ENCODE measurements around the gene DDI2. TPM values are rescaled to one million over a fixed set of nuclear protein-coding genes. Genes with fewer than 3 reads are reported as not detected.

The DDI2 gene
- polyA plus RNA-seq, 1 experiment = 7.8 TPM

GRCh38 chr1:15605398-15606383 lies 11.6 kb upstream of the DDI2 start:
- CTCF ChIA-PET = no interaction called here
- no peak for TF ChIP-seq CTCF (IDR thresholded peaks at IDR 0.05; ENCODE audit: low read depth, low read length)
- no peaks in the 10 kb centered on the region for H3K27me3 ChIP-seq (ENCODE audit: control insufficient read depth, insufficient read depth, low read length)
- no peak overlapping the region for H3K4me3 ChIP-seq (ENCODE audit: low read depth, low read length)
- no peak for DNase-seq (ENCODE audit: low read depth, low spot score)
- H3K27ac ChIP-seq (ENCODE audit: low read depth, low read length) = no peak overlapping the region
- peaks cover 5% of the 10 kb centered on the region; the same call in 1 of the 2 replicates for H3K9me3 ChIP-seq (ENCODE audit: control insufficient read depth, insufficient read depth, low read length)
- POLR2A ChIA-PET = no interaction called here

GRCh38 chr1:15609631-15610030 lies 7.6 kb upstream of the DDI2 start:
- CTCF ChIA-PET = no interaction called here
- Histone ChIP-seq H3K27me3 (ENCODE audit: control insufficient read depth, insufficient read depth, low read length) (no peaks in the 10 kb centered on the region), H3K4me3 (ENCODE audit: low read depth, low read length) (no peak overlapping the region), H3K27ac (ENCODE audit: low read depth, low read length) (no peak overlapping the region), H3K9me3 (ENCODE audit: control insufficient read depth, insufficient read depth, low read length) (no peaks in the 10 kb centered on the region)
- no peak for DNase-seq (ENCODE audit: low read depth, low spot score)
- no peak for TF ChIP-seq CTCF (IDR thresholded peaks at IDR 0.05; ENCODE audit: low read depth, low read length)
- POLR2A ChIA-PET = interaction anchor here (1.0 kb wide), 1 partner anchor 9 kb away, joined by 3 read pairs; no protein-coding TSS in a partner anchor

GRCh38 chr1:15610167-15610566 lies 7.1 kb upstream of the DDI2 start:
- DNase-seq (ENCODE audit: low read depth, low spot score) = no peak
- Histone ChIP-seq H3K4me3 (ENCODE audit: low read depth, low read length) (no peak overlapping the region), H3K27me3 (ENCODE audit: control insufficient read depth, insufficient read depth, low read length) (no peaks in the 10 kb centered on the region), H3K27ac (ENCODE audit: low read depth, low read length) (no peak overlapping the region), H3K9me3 (ENCODE audit: control insufficient read depth, insufficient read depth, low read length) (no peaks in the 10 kb centered on the region)
- TF ChIP-seq CTCF (IDR thresholded peaks at IDR 0.05; ENCODE audit: low read depth, low read length) = no peak
- POLR2A ChIA-PET = interaction anchor here (1.0 kb wide), 1 partner anchor 9 kb away, joined by 3 read pairs; no protein-coding TSS in a partner anchor
- CTCF ChIA-PET = no interaction called here

- CTCF ChIA-PET = no interaction called here
- no peak for TF ChIP-seq CTCF (IDR thresholded peaks at IDR 0.05; ENCODE audit: low read depth, low read length)
- Histone ChIP-seq H3K4me3 (ENCODE audit: low read depth, low read length) (peak overlapping the region; percentile 66), H3K9me3 (ENCODE audit: control insufficient read depth, insufficient read depth, low read length) (no peaks in the 10 kb centered on the region; the same call in 1 of the 2 replicates), H3K27ac (ENCODE audit: low read depth, low read length) (peak overlapping the region; percentile 80), H3K27me3 (ENCODE audit: control insufficient read depth, insufficient read depth, low read length) (no peaks in the 10 kb centered on the region)
- POLR2A ChIA-PET = interaction anchor here (0.9 kb wide), 1 partner anchor 145 kb away, joined by 3 read pairs; no protein-coding TSS in a partner anchor
- no peak for DNase-seq (ENCODE audit: low read depth, low spot score)
Observed at GRCh38 chr1:15616373-15617172, 685 bp upstream of the DDI2 start.
